ENCODE data around the gene GP5.

Gene GP5

DNA sequence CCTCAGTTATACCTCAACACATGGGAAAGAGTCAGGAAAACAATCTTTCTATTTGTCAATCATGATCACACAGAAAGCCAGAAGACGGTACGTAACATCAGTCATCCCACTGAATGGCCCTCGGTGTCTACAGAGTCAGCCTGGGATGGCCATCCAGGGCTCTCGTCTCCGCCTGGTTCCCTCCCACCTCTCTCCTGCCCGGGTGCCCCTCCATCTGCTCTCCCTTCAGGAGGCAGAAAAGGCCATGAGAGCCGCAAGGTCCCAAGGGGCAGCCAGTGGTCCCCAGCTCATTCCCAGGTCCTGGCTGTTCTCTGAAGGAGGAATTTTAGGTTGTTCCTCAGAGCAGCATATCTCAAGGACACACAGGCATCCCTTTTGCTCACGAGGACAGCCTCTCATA lies 25.2 kb downstream of the GP5 start:
- no peak for DNase-seq (ENCODE audit: low spot score)

DNA sequence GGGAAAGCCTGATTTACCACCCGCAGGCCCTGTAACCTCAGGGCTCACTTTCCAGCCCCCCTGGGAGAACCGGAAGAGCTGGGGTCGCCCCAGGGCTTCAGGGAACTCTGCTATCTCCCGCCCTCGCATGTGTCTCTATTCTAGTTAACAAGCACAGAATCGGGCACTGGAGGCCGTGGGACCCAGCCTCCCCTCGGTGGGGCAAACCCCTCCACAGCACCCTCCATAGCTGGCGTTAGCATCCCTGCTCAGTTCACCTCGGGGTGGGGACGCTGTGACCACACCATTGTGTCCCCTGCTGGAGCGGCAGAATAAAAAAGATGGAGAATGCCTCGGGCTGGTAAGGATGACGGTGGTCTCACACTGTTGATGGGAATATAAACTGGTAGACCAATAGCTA lies 26.0 kb downstream of the GP5 start:
- DNase-seq (ENCODE audit: low spot score): no peak
- TF ChIP-seq, protein P1, sequence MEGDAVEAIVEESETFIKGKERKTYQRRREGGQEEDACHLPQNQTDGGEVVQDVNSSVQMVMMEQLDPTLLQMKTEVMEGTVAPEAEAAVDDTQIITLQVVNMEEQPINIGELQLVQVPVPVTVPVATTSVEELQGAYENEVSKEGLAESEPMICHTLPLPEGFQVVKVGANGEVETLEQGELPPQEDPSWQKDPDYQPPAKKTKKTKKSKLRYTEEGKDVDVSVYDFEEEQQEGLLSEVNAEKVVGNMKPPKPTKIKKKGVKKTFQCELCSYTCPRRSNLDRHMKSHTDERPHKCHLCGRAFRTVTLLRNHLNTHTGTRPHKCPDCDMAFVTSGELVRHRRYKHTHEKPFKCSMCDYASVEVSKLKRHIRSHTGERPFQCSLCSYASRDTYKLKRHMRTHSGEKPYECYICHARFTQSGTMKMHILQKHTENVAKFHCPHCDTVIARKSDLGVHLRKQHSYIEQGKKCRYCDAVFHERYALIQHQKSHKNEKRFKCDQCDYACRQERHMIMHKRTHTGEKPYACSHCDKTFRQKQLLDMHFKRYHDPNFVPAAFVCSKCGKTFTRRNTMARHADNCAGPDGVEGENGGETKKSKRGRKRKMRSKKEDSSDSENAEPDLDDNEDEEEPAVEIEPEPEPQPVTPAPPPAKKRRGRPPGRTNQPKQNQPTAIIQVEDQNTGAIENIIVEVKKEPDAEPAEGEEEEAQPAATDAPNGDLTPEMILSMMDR (IDR thresholded peaks at IDR 0.05; ENCODE audit: extremely low read depth, missing control alignments): no peak

More for the DNA sequence above, 25.2 kb downstream of the GP5 start:
- TF ChIP-seq, protein P1 (IDR thresholded peaks at IDR 0.05; ENCODE audit: extremely low read depth, missing control alignments): no peak

DNA sequence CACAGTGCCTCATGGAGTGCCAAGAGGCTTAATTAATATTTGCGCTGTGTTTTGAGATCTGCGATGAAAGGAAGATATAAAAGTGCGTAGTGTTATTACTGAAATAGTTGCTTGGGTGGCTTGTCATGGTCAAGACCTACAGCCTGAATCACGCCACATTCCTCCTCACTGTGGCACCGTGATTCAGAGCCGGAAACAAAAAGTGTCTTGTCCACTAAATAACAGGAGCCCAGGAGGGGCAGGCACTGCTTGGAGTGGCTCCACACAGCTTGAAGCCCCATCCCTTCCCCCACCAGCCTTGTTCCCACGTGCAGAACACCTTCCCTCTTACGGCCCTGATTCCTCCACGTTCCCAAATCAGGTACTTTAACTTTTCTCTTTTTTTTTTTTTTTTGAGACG lies 28.3 kb downstream of the GP5 start:
- no peak for DNase-seq (ENCODE audit: low spot score)
- TF ChIP-seq, protein P1 (IDR thresholded peaks at IDR 0.05; ENCODE audit: extremely low read depth, missing control alignments): no peak

DNA sequence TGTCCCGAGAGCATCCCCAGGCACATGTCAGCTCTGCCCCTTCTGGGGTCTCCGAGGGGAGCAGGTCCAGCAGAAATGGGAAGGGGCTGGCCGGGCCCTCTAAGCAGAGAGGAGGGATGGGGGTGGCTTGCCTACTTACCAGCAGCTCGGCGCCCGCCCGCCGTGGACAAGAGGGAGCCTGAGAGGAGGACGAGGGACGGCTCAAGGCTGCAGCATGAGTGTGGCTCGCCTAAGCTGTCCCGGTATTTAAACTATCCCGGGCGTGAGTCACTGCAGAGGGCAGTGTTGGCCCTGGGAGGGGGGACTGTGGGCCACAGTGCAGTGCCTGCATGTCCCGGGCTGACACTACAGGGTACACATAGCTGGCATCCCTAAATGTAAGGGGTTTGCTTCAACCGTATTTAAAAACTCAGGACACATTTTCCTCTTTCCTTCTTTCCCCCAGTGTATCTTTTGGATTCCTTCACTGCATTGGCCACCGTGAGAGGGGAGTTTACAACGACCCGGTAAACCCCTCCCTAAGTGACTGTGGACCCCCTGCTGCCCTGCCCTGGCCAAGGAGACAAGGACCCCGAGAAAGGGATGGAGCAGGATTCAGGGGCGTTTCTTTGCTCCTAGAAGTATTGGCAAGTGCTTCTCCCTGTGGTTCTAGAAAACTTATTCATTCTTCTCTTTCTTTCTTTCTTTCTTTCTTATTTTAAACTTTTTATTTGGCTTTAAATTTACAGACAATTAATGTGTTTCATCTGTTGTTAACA lies 29.4 kb downstream of the GP5 start, which contains the start of gene LRRC15:
Gene LRRC15, minus strand, starts transcription at position 222 of the 758 bp plus-strand sequence. CDS start 8,700 bp downstream, outside the sequence.
- no peak for DNase-seq (ENCODE audit: low spot score)
- TF ChIP-seq, protein P1 (IDR thresholded peaks at IDR 0.05; ENCODE audit: extremely low read depth, missing control alignments): no peak

DNA sequence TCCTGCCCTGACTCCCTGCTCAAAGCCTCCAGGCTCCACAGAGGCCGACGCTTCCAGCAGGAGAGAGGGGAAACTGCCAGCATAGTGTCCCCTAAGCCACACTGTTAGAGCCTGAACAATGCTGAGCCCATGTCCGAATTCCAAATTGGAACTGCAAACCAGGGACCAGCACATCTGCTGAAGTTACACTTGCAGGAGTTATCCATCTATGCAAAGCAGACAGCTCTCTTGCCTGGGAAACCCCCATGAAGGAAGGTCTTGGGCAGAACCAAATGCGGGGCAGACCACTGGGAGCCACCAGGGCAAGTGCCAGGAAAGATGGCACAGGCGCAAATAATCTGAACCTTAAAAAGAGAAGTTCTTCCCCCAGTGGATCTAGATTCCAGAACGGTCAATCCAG lies 30.1 kb downstream of the GP5 start:
- DNase-seq (ENCODE audit: low spot score): no peak
- TF ChIP-seq, protein P1 (IDR thresholded peaks at IDR 0.05; ENCODE audit: extremely low read depth, missing control alignments): no peak

DNA sequence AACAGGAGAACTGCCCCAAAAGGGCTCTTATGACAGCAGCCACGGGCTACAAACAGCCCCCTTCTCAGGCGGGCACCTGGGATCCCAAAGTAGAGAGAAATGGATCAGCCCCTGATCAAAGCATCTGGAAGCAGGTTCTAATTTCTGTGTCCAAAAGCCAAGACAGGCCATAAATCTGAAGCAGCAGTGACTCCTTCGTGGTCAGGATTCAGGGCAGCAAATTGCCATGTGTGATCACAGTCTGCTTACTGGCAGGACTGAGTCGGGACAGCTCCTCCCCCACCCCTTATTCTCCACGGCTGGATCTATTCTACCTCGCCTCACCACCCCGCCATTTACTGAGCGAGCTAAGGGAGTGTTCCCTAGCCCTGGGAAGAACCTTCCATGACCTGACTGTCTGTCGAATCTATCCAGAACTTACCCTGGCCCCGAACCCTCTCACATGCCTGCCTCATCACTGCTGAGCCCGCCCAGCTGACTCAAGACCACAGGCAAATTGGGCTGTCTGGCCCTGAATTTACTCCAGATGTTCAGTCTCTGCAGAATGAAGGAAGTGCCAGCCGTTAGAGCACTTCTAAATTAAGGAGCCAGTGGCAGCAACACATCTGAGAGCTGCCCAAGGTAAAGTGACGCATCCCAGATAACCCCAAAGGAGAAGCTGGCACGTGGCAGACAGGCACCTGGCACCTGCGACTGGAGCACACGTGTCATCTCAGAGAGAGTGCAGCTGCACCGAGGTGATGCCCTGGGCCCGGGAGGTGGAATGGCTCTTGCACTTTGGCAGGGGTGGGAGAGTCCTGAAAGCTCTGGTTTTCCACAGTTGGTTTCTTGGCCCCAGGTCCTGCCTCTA lies 30.8 kb downstream of the GP5 start:
- DNase-seq (ENCODE audit: low spot score): no peak
- TF ChIP-seq, protein P1 (IDR thresholded peaks at IDR 0.05; ENCODE audit: extremely low read depth, missing control alignments): no peak

DNA sequence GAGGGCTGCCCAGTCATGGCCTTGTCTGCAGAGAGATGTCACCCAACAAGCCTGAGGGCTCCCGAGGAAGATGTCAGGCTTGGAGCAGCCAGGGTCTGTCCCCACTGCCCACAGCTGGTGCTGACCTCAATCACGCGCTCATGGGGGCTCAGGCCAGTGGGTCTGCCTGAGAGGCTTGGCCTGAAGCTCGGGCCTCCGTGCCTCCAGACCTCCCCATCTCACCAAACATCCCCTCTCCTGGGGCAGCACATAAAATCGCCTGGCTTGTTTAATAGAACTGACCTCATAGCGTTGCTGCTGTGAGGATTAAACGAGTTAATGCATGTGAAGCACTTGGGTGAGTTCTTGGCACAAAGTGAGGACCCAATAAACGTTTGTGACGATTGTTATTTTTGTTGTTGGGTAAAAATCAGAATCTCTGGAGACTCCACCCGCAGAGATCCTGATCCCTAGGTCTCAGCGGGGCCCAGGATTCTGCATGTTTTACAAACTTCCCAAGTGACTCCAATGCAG lies 33.0 kb downstream of the GP5 start:
- TF ChIP-seq, protein P1 (IDR thresholded peaks at IDR 0.05; ENCODE audit: extremely low read depth, missing control alignments): no peak

More for the DNA sequence above, 33.0 kb downstream of the GP5 start:
- DNase-seq (ENCODE audit: low spot score): no peak

All from GM20000 (cell line).